Measurements from ENCODE around the gene WWP2.

The WWP2 gene

DNA sequence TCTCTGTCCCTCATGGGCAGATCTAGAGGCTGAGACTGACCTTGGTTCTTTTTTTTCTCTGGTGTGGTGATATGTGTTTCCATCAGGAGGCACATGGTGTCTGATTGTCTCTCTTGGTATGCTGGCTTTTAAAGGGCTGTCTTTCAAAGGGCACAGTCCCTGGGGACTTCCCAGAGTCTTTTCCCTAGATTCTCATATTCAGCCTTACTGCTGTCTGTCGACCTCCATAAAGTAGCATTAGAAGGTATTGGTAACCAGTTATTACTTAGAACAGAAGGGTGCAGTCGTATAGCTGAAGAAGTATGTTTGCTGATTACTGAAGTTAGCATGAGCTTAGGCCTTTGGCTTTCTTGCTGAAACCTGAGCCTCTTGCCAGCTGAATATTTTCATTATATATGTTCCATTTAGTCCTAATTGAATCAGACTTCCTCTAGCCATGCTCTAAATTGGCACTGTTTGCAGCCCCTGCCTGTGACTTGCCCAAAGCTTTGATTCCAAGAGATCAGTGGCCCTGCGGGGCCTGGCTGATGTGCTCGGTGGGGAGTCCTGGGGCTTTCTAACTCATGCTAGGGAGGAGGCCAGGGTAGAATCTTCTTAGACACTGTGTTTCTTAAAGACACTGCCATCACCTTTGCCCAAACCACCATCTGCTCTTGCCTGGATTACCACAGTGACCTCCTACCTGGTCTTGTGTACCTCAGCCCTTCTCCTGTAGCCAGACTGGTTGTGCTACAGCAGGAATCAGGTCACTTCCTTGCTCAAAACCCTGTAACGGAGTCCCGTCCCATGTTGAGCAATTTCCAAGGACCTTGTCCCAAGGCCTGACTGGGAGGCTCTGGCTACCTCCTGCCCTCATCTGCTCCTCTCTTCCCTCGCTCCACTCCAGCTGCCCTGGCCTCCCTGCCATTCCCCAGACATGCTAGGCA, 71.5 kb downstream of the WWP2 start:
- Histone ChIP-seq H3K27ac (peak overlapping the region; percentile 30; the same call in 1 of the 2 replicates), H3K36me3 (ENCODE audit: insufficient read depth) (no peaks in the 10 kb centered on the region), H2AFZ (ENCODE audit: low read depth) (no peak overlapping the region), H3K4me3 (IDR thresholded peaks at IDR 0.05; ENCODE audit: insufficient read depth, low read depth, low read length) (no peak overlapping the region), H4K20me1 (ENCODE audit: insufficient read depth) (no peaks in the 10 kb centered on the region), H3K9ac (no peak overlapping the region), H3K4me2 (no peak overlapping the region), H3K27me3 (ENCODE audit: insufficient read depth, low read depth) (no peaks in the 10 kb centered on the region), H3K79me2 (ENCODE audit: insufficient read depth, low read depth) (no peaks in the 10 kb centered on the region), H3K4me1 (ENCODE audit: low read depth, poor library complexity, severe bottlenecking) (peaks cover 34% of the 10 kb centered on the region)
- TF ChIP-seq CTCF (conservative IDR thresholded peaks at IDR 0.05; ENCODE audit: low read depth, low read length), result no peak

GRCh38 chr16:69834807-69835466, 72.8 kb downstream of the WWP2 start:
- H4K20me1 ChIP-seq (ENCODE audit: insufficient read depth), result no peaks in the 10 kb centered on the region
- H3K27ac ChIP-seq, result 0 out of 2 replicates have a peak overlapping the region, but pooled peaks have one; percentile 6
- peaks cover 34% of the 10 kb centered on the region for H3K4me1 ChIP-seq (ENCODE audit: low read depth, poor library complexity, severe bottlenecking)
- no peaks in the 10 kb centered on the region for H3K27me3 ChIP-seq (ENCODE audit: insufficient read depth, low read depth)
- H2AFZ ChIP-seq (ENCODE audit: low read depth), result no peak overlapping the region
- H3K79me2 ChIP-seq (ENCODE audit: insufficient read depth, low read depth), result no peaks in the 10 kb centered on the region
- H3K36me3 ChIP-seq (ENCODE audit: insufficient read depth), result no peaks in the 10 kb centered on the region
- H3K4me2 ChIP-seq, result peak overlapping the region; percentile 50
- no peak for TF ChIP-seq CTCF (conservative IDR thresholded peaks at IDR 0.05; ENCODE audit: low read depth, low read length)
- H3K9ac ChIP-seq, result no peak overlapping the region
- no peak overlapping the region for H3K4me3 ChIP-seq (IDR thresholded peaks at IDR 0.05; ENCODE audit: insufficient read depth, low read depth, low read length)

DNA sequence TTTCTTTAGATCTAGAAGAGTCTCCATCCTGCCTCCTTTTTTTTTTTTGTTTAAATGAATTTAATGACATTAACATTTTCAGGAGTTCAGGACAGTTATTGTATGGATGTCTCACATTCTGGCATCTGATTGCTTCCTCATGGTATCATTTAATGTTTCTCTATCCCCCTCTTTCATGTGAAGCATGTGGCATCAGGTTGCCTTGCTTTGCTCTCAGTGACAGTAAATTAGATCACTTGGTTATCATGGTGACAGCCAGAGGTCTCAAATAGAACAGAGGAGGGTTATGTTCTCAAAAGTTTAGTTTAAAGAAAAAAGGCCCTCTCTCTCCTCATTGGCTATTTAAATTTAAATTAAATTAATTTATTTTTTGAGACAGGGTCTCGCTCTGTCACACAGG, 74.1 kb downstream of the WWP2 start:
- no peak overlapping the region for H3K9ac ChIP-seq

GRCh38 chr16:69837380-69837779, 75.2 kb downstream of the WWP2 start:
- Histone ChIP-seq H4K20me1 (ENCODE audit: insufficient read depth) (no peaks in the 10 kb centered on the region), H3K27ac (no peak overlapping the region), H3K79me2 (ENCODE audit: insufficient read depth, low read depth) (no peaks in the 10 kb centered on the region), H2AFZ (ENCODE audit: low read depth) (no peak overlapping the region), H3K4me1 (ENCODE audit: low read depth, poor library complexity, severe bottlenecking) (peaks cover 34% of the 10 kb centered on the region), H3K36me3 (ENCODE audit: insufficient read depth) (no peaks in the 10 kb centered on the region), H3K4me3 (IDR thresholded peaks at IDR 0.05; ENCODE audit: insufficient read depth, low read depth, low read length) (no peak overlapping the region), H3K9ac (no peak overlapping the region), H3K4me2 (no peak overlapping the region), H3K27me3 (ENCODE audit: insufficient read depth, low read depth) (no peaks in the 10 kb centered on the region)
- no peak for TF ChIP-seq CTCF (conservative IDR thresholded peaks at IDR 0.05; ENCODE audit: low read depth, low read length)

More for the DNA sequence above, 74.1 kb downstream of the WWP2 start:
- Histone ChIP-seq H2AFZ (ENCODE audit: low read depth) (no peak overlapping the region), H3K36me3 (ENCODE audit: insufficient read depth) (no peaks in the 10 kb centered on the region), H3K4me2 (no peak overlapping the region), H4K20me1 (ENCODE audit: insufficient read depth) (no peaks in the 10 kb centered on the region), H3K4me1 (ENCODE audit: low read depth, poor library complexity, severe bottlenecking) (peaks cover 34% of the 10 kb centered on the region), H3K4me3 (IDR thresholded peaks at IDR 0.05; ENCODE audit: insufficient read depth, low read depth, low read length) (no peak overlapping the region), H3K27me3 (ENCODE audit: insufficient read depth, low read depth) (no peaks in the 10 kb centered on the region), H3K79me2 (ENCODE audit: insufficient read depth, low read depth) (no peaks in the 10 kb centered on the region), H3K27ac (no peak overlapping the region)
- no peak for TF ChIP-seq CTCF (conservative IDR thresholded peaks at IDR 0.05; ENCODE audit: low read depth, low read length)
